DMS 273 treated with DMSO at 0.1 percent for 48 hours (cell line): ENCODE data around the gene TEFM.
"Not testable (repeated sequence)": the region's sequence is repeated elsewhere in the genome, so short reads cannot be mapped to it uniquely, and the experiment has no call there.

Experiments used
- DNase-seq: peaks from one replicate; lab custom pipeline; 2025; lab: John Stamatoyannopoulos, UW

The TEFM gene

DNA sequence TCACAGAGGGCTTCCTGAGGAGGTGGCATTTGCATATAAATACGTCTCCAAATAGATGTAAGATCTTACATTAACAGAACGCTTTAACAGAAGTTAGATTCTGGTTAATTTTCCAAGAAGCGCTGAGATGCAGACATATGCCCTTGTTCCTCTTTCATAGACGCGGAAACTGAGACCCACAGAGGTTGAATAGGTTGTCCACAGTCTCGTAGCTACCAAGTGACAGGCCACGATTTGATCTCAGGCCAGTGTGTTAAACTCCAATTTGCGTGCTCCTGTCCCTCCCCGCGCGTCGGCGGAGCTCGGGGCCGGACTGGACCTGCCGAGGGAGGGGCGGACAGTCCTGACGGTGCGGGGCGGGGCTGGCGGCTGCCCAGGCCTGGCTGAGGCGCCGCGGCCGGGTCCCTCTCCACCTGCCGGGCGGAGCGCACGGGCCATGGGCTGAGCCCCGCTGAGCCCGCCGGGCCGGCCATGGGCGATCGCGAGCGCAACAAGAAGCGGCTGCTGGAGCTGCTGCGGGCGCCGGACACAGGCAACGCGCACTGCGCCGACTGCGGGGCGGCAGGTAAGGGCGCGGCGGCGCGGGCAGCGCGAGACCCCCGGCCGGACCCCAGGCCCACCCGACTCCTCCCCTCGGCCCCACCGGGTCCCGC lies 15.6 kb upstream of the TEFM start, which contains the start of gene ADAP2:
TSS of gene ADAP2 (plus strand) at position 402 of the 653 bp plus-strand sequence. CDS start at position 472, 70 bp downstream.
- no peak for DNase-seq

DNA sequence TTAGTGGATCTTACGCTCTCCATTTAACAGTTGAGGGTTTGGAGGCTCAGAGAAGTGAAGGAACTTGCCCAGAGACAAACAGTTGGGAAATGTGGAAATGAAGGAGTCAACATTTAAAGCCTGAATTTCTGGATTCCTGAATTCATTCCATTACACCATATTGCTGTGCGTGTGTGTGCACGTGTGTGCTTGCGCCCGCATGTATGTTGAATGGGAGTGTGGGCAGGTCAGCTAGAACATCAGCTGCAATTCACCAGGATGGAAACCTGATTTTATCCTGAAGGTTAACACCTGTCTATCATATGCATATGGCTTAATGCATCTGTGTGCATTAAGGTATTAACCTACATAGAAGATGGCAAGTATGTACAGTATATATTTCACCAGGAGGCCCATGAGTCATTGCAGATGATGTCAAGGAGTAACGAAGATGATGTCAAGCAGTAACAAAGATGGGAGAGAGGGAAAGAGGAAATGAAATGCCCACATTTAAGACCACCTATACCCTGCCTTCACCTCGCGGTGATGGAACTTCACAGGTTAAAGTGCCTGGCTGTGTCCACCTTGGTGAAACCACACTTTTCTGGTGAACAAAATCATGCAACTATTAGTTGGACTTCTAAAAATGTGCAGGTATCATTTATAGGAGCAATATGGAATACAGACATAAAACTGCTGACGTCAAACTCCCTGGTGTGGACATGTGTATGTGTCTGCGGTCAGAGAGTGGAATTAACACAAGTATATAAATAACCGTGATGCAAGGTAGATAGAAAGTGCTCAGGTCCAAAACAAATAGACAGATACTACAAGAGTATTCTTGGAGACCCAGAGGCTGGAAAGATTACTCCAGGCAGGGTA lies 14.9 kb upstream of the TEFM start:
- DNase-seq, result no peak

DNA sequence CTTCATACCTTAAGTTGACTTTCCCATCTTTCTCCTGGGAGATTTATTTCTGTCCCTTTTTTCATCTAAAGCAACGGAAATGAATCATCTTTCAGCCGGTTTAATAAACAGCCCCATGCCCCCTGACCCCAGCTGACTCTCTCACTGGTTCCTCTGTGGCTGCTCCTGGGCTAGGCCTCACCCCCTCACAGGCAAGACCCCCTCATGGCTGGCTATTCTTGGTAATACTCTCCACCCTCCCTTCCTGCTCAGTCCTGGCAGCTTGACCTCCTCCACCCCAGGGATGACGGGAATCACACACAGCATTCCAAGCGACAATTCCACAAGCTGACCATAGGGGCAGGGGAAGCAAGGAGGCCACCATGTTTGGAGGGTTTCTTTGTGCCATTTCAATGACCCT lies 14.2 kb upstream of the TEFM start:
- DNase-seq, result no peak

DNA sequence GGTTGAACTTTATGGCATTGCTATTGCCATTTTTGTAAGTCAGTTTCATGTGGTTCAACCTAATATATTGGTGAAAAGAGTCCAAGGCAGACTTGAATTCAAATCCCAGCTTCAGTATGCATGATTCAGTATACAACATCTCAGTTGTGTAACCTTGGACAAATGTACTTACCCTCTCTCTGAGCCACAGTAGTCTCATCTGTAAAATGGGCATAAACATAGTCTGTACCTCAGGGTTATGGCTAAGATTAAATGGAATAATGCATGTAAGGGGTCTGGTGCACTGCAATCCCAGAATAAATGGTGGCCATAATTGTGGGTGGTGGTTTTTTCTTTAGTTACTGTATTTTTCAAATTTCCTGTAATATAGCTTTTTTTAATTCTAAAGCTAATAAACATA lies 11.0 kb upstream of the TEFM start:
- no peak for DNase-seq

DNA sequence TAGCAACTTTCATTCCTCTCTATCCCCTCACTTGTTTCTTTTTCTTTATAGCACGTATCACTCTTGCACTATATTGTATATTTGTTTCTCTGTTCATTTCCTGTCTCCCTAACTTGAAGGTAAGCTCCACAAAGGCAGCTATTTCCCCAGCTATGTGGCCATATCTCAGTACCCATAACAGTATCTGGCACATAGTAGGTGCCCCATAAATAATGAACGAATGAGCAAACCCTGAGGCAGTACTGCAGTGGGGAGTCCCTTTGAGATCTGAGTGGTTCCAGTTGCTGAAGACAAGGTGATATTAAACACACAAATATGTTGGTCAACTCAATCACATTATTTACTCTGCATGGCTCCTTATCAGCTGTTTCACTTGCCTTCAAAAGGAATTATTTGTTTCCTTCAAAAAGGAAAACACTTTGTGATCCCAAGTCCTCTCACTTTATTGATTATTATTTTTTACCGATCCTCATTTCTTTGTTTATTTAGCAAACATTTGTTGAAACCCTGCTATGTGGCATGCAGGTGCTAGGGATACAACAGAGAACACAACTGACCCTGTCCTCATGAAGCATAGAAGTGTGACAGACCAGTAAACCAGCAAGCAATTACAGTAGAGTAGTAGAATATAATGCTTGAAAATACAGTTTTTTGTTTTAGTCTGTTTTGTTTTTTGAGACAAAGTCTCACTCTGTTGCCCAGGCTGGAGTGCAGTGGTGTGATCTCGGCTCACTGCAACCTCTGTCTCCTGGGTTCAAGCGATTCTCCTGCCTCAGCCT lies 10.0 kb upstream of the TEFM start:
- DNase-seq, result no peak

DNA sequence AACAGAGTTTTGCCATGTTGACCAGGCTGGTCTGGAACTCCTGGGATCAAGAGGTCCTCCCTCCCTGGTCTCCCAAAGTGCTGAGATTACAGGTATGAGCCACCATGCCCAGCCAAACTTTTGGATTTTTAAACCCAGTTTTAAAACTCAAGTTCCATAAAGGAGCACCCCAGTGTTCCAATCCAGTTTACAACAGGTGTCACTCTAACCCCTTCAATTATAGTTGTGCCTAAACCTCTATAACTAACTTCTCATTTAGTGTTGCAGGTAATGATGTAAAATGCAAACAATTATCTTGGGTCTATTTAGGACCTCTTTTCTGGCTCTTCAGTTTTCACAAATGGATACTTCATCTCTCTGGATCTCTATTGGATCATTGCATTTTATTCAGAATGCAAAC lies 7.9 kb upstream of the TEFM start:
- DNase-seq, result no peak

DNA sequence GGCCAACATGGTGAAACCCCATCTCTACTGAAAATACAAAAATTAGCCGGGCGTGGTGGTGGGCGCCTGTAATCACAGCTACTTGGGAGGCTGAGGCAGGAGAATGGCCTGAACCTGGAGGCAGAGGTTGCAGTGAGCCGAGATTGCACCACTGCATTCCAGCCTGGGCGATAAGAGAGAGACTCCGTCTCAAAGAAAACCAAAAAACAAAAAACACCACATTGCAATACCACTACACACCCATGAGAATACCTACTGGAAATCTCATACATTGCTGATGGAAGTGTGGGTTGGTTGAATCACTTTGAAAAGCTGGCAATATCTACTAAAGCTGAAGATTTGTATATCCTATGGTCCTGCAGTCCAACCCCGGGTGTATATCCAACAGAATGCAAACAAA lies 4.1 kb upstream of the TEFM start:
- not testable (repeated sequence) for DNase-seq

DNA sequence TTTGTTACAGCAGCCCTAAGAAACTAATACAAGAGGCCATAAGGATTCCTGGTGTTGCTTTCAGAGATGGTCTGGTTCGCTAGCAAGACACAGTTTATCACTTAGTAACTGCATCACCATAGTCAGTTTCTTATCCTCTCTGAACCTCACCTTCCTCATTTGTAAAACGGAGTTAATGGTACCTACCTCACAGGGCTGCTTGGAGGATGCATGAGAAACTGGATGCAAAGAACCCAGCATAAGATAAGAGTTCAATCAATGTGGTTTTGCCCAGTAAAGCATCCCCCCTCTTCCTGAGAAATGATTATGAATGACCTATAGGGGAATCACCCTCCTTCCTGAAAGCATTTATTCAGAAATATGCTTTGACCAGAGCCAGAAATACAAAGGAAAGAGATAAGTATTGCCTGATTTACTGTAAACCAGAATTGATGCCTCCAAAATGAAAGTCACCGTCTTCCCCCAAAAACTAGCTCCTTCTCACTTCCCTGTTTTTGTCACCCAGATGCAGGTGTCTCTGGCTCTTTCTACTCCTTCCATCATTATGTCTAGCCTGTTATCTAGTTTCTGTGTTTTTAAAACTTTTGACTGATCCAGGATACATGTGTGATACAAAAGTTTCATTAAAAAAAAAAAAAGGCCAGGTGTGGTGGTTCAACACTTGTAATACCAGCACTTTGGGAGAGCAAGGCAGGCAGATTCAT lies 2.8 kb upstream of the TEFM start:
- no peak for DNase-seq

DNA sequence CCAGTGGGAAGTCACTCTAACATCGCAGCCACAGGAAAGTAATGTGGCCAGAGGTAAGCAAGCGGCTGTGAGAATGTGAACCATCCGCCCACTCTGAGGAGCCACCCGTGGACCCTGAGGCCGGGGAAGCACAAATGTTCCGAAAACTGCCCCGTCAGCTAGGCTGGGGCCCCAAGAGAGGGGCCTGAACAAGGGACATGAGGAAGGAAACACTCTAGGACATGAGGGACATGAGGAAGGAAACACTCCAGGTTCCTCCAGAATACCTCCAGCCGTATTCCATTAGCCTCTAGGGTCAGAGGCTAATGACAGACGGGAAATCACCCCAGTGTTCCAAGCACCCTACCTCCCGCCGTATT lies 317 bp downstream of the TEFM start:
- no peak for DNase-seq

DNA sequence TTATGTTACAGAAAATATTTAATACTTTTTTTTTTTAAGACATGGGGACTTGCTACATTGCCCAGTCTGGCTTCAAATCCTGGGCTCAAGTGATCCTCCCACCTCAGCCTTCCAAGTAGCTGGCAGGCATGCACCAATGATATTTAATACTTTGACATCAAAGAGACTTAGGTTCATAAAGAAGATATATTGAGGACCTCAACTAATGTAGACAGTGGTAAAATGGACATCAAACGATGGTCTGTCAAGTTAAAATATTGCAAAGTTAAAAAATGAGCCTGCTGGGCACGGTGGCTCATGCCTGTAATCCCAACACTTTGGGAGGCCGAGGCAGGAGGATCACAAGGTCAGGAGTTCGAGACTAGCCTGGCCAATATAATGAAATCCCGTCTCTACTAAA lies 8.7 kb downstream of the TEFM start:
- DNase-seq, result no peak

DNA sequence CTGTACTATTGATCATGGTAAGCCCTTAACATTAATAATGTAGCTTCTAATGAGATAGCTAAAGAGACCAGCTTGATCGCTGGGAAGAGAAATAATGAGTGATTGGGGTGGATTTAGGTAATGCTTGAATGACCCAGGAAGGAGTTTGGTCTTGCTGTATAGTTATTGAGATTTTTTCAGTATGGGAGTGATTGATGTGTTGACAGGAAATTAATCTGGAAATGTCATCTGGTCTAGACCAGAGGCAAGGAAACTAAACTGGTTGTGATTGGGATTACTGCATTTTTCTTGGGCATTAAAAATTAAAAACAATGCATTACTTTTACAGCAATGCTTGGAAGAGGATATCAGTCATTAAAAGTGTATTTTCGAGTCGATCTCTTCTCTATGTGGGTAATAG lies 11.8 kb downstream of the TEFM start:
- no peak for DNase-seq

DNA sequence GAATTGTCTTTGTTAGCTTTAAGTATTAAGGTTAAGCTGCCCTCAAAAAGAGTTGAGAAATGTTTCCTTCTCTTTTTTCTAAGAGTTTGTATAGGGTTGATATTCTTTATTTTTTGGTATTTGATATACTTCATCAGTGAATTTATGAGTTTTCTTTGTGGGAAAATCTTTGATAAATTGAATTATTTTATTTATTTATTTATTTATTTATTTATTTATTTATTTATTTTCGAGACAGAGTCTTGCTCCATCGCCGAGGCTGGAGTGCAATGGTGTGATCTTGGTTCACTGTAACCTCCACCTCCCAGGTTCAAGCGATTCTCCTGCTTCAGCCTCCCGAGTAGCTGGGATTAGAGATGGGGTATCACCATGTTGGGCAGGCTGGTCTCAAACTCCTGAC lies 19.9 kb downstream of the TEFM start:
- no peak for DNase-seq

DNA sequence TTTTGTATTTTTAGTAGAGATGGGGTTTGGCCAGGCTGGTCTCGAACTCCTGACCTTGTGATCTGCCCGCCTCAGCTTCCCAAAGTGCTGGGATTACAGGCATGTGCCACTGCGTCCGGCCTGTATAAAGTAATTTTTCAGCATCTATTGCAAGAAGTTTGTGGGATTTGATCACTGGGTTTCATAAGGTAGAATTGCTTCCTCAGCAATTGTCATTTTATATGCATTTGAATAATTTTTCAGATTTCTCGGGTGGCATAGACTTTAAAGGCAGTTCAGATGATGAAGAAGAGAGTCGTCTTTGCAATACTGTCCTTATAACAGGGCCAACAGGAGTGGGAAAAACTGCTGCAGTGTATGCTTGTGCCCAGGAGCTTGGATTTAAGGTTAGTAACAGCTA lies 37.0 kb downstream of the TEFM start:
- DNase-seq, result no peak

DNA sequence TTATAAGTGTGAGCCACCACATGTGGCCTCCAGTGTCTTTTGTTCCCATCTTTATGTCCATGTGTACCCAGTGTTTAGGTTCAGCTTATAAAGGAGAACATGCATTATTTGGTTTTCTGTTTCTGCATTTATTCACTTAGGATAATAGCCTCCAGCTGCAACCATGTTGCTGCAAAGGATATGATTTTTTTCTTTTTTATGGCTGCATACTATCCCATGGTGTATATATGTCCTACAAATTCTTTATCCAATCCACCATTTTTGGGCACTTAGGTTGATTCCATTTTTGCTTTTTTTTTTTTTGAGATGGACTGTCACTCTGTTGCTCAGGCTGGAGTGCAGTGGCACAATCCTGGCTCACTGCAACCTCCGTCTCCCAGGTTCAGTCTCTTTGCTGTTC lies 41.4 kb downstream of the TEFM start:
- no peak for DNase-seq

DNA sequence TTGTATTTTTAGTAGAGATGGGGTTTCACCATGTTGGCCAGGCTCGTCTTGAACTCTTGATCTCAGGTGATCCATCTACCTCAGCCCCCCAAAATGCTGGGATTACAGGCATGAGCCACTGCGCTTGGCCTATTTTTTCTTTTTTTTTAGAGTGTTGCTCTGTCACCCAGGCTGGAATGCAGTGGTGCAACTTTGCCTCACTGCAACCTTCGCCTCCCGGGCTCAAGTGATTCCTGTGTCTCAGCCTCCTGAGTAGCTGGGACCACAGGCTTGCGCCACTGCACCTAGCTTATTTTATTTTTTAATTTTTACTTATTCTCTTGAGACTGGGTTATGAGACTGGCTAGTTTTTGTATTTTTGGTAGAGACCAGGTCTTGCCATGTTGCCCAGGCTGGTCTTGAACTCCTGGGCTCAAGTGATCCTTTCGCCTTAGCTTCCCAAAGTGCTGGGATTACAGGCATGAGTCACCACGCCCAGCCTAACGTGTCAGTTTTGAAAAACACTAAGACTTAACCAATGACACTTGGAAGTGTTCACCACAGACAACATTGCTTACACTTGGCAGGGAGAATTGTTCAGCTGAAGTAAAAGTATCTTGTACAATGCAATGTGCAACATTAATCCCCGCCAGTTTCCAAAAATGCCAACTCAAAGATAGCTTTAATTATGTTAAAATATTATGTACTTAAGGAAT lies 47.3 kb downstream of the TEFM start:
- no peak for DNase-seq

DNA sequence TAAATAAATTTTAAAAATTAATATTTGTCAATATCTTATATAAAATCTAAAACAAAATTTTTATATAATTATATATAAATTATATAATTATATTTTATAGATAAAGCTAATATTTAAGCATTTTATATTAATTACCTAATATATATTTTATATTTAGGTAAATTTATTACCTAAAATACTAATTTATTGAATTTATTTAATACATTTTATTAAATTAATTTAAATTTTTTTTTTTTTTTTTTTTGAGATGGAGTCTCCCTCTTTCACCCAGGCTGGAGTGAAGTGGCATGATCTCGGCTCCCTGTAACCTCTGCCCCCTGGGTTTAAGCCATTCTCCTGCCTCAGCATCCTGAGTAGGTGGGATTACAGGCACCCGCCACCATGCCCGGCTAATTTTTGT lies 51.9 kb downstream of the TEFM start:
- no peak for DNase-seq
